Upper lobe of left lung (tissue), 4 donors: ENCODE data around the gene KARS1.

Experiments used
- CTCF ChIP-seq, 6 experiments: fragments of 450-650 bp in 4 of 6; fragments of 200-600 bp in 2 of 6; sonication (generic) in 2 of 6; IDR thresholded peaks; one replicate each; pipeline ENCODE4 v1.5.1; 2016 to 2019; ENCODE audit warnings: antibody characterized with exemption in 6 of 6
- EP300 ChIP-seq, 4 donors: sonication (generic); formaldehyde crosslinking; IDR thresholded peaks; one replicate each; pipeline ENCODE4 v1.5.1; 2017; ENCODE audit warnings: antibody characterized with exemption in 4 of 4, control low read depth in 2 of 4
- POLR2AphosphoS5 ChIP-seq, 2 donors: sonication (generic); formaldehyde crosslinking; IDR thresholded peaks; one replicate each; pipeline ENCODE4 v1.5.1; 2017; ENCODE audit warnings: antibody characterized with exemption in 2 of 2

- no peak for TF ChIP-seq CTCF (IDR thresholded peaks at IDR 0.05)
- no peak for TF ChIP-seq POLR2AphosphoS5 (IDR thresholded peaks at IDR 0.05)
- TF ChIP-seq EP300 (IDR thresholded peaks at IDR 0.05), result no peak
These were observed 68.7 kb downstream of the KARS1 start for GRCh38 chr16:75578725-75579124.
